Kidney epithelial cell (primary cell): ENCODE data around the gene LIPC. TPM values are rescaled to one million over a fixed set of nuclear protein-coding genes. Genes with fewer than 3 reads are reported as not detected.
"Not testable (repeated sequence)": the region's sequence is repeated elsewhere in the genome, so short reads cannot be mapped to it uniquely, and the experiment has no call there.

Experiments
- DNase-seq: peaks from one replicate; pipeline ENCODE4 v3.0.0-alpha.2; 2010; ENCODE audit warnings: low read depth
- H3K27me3 ChIP-seq: 2 replicates; pipeline ENCODE4 v1.6.0; 2011; ENCODE audit warnings: low read length; ENCODE audit not compliant: control insufficient read depth, insufficient read depth
- H3K36me3 ChIP-seq: 2 replicates; pipeline ENCODE4 v1.5.1; 2011; ENCODE audit warnings: low read length; ENCODE audit not compliant: control insufficient read depth, insufficient read depth
- H3K4me3 ChIP-seq: 2 replicates; pipeline ENCODE4 v1.5.1; 2011; ENCODE audit warnings: low read depth, mild to moderate bottlenecking, control low read depth, low read length
- total RNA-seq: library from RNA; depleted of rRNA; stranded (reverse); fragments of >200 nt; gene quantifications from 2 replicates; pipeline ENCODE4 v1.2.3, GENCODE V29; 2015
- TF ChIP-seq, protein P1 (sequence below): IDR thresholded peaks from 2 replicates; pipeline ENCODE4 v1.5.1; 2011; ENCODE audit warnings: mild to moderate bottlenecking, moderate library complexity, low read length, control low read depth, inconsistent platforms; ENCODE audit not compliant: insufficient read depth, poor library complexity, severe bottlenecking

The LIPC gene
- total RNA-seq, 1 donor from 2014 or later: 1.3 TPM

GRCh38 chr15:58597943-58598828 is 166.4 kb downstream of the LIPC start:
- no peaks in the 10 kb centered on the region for H3K27me3 ChIP-seq
- no peak for DNase-seq
- peaks cover 4% of the 10 kb centered on the region for H3K36me3 ChIP-seq
- no peak overlapping the region for H3K4me3 ChIP-seq
- TF ChIP-seq, protein P1, sequence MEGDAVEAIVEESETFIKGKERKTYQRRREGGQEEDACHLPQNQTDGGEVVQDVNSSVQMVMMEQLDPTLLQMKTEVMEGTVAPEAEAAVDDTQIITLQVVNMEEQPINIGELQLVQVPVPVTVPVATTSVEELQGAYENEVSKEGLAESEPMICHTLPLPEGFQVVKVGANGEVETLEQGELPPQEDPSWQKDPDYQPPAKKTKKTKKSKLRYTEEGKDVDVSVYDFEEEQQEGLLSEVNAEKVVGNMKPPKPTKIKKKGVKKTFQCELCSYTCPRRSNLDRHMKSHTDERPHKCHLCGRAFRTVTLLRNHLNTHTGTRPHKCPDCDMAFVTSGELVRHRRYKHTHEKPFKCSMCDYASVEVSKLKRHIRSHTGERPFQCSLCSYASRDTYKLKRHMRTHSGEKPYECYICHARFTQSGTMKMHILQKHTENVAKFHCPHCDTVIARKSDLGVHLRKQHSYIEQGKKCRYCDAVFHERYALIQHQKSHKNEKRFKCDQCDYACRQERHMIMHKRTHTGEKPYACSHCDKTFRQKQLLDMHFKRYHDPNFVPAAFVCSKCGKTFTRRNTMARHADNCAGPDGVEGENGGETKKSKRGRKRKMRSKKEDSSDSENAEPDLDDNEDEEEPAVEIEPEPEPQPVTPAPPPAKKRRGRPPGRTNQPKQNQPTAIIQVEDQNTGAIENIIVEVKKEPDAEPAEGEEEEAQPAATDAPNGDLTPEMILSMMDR: no peak

DNA sequence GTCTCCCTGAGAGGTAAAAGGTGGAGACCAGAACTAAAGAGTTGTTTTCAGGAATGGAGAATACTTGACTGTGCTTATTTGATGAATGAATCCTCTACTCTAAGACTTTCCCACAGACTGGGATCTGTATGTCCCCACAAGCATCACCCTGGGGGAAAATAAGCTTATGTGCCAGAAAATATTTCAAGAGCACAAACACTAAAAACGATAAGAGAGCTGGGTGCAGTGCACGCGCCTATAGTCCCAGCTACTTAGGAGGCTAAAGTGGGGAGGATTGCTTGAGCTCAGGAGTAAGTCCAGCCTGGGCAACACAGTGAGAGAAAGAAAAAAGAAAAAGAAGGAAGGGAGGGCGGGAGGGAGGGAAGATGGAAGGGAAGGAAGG is 167.0 kb downstream of the LIPC start:
- TF ChIP-seq, protein P1: no peak
- peaks cover 4% of the 10 kb centered on the region for H3K36me3 ChIP-seq
- H3K4me3 ChIP-seq: no peak overlapping the region
- DNase-seq: no peak
- H3K27me3 ChIP-seq: no peaks in the 10 kb centered on the region

DNA sequence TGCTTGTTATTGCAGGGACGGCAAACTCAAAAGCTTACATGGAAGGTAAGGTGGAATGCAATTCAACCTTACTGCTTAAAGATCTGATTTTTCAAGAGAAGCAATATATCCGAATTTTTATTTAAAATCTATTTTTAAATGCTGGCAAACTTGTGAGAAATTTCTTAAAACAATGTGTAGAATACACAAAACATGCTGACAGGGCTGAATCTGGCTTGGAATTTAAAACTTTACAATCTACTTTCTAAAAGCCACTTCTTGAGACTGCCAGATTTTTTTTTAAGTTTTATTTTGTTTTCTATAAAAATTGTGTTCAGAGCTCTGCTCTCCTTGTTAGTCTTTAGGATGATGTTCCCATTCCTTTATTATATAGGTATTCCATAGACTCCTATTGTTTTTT is 171.0 kb downstream of the LIPC start:
- TF ChIP-seq, protein P1: no peak
- no peaks in the 10 kb centered on the region for H3K27me3 ChIP-seq
- H3K36me3 ChIP-seq: peaks cover 4% of the 10 kb centered on the region
- no peak for DNase-seq
- no peak overlapping the region for H3K4me3 ChIP-seq

DNA sequence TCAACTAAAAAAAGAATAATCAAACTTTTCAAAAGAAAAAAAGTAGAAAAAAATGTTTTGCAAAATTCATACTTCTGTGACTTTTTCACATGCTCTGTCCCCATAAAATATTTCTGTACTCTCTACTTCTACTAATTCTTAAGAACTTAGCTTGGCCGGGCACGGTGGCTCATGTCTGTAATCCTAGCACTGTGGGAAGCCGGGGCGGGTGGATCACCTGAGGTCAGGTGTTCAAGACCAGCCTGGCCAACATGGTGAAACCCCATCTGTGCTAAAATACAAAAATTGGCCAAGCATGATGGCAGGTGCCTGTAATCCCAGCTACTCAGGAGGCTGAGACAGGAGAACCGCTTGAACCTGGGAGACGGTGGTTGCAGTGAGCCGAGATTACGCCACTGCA is 172.1 kb downstream of the LIPC start:
- DNase-seq, H3K36me3 ChIP-seq, H3K27me3 ChIP-seq, H3K4me3 ChIP-seq: not testable (repeated sequence)

DNA sequence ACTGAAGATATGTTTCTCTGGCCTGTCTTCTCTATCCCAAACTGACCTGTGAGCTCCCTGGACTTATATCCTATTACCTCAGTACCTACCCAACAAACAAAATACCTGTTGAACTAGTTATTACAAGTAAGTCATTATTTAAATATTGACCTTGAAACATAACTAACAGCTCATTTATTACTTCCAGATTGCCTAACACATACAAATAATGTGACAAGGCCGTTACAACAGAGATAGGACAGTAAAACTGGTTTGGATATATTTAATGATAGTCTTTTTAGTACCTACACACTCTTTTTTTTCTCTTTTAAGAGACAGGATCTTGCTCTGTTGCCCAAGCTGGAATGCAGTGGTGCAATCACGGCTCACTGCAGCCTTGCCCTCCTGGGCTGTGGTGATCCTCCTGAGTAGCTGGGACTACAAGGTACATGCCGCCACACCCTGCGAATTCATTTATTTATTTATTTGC is 172.7 kb downstream of the LIPC start:
- H3K36me3 ChIP-seq: peaks cover 1% of the 10 kb centered on the region
- H3K4me3 ChIP-seq: no peak overlapping the region
- no peaks in the 10 kb centered on the region for H3K27me3 ChIP-seq
- no peak for DNase-seq
- TF ChIP-seq, protein P1: no peak

DNA sequence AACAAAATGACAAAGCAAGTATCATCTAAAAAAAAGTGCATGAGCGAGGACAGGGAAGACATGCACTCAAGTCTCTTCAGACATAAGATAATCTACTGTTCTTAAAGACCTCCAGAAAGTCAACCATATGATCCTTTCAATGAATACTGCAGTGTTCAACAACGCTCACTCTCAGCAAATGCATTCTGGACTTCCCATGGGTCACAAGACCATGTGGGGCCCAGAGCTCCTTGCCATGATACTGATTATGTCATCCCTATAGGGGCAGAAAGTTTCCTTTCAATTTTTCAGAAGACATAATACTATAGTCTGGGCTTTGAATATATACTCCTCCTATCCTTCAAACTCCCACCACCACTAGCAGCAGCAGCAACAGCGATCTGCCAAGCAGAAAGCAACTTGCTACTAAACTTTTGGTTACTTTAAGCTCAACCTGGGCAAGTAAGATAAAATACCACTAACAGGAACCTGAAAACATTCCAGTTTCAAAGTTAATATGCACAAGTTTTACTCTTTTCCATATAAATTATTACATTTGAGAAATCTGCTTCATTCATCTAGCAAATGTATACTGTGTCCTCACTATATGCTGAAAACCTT is 174.2 kb downstream of the LIPC start:
- TF ChIP-seq, protein P1: no peak
- no peak overlapping the region for H3K4me3 ChIP-seq
- peaks cover 1% of the 10 kb centered on the region for H3K36me3 ChIP-seq
- DNase-seq: no peak
- H3K27me3 ChIP-seq: no peaks in the 10 kb centered on the region
